ENCODE measurements around the gene STX10. TPM values are rescaled to one million over a fixed set of nuclear protein-coding genes. Genes with fewer than 3 reads are reported as not detected.
A peak's percentile ranks its signal among the peaks of the same experiment; 100 is the strongest.

The STX10 gene
- total and polyA plus RNA-seq, 12 donors, result 18.7 to 69.9 (median 28.9) TPM

DNA sequence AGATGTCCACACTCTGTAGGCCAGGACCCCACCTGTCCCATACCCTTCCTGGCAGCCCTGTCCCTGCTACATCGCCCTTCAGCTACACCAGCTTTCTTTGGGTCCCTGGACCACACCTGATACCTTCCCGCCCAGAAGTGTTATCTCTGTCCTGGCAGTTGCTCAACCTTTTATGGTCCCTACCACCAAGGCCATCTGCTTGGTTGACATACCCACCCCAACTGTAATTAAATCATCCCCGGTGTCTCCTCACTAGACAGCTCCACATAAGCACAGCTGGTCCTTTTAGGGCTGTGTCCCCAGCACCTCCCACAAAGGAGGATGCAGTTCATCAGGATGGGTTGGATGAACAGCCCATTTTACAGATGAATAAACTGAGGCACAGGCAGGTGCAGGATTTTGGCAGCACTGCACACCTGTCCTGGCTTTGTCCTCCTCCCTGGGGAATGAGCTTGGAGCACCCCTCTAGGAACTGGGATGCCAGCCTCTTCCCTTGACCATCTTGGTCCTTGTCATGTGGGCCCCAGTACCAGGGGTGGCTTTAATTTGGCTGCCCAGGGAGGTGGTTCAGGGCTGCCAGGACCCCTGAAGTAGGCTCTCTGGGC is 19.2 kb downstream of the STX10 start:
- intact Hi-C loops (cut with DNase I), result no loop called here
- TF ChIP-seq, protein P1, sequence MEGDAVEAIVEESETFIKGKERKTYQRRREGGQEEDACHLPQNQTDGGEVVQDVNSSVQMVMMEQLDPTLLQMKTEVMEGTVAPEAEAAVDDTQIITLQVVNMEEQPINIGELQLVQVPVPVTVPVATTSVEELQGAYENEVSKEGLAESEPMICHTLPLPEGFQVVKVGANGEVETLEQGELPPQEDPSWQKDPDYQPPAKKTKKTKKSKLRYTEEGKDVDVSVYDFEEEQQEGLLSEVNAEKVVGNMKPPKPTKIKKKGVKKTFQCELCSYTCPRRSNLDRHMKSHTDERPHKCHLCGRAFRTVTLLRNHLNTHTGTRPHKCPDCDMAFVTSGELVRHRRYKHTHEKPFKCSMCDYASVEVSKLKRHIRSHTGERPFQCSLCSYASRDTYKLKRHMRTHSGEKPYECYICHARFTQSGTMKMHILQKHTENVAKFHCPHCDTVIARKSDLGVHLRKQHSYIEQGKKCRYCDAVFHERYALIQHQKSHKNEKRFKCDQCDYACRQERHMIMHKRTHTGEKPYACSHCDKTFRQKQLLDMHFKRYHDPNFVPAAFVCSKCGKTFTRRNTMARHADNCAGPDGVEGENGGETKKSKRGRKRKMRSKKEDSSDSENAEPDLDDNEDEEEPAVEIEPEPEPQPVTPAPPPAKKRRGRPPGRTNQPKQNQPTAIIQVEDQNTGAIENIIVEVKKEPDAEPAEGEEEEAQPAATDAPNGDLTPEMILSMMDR (IDR thresholded peaks at IDR 0.05), result no peak
- no peak for ATAC-seq
- WGBS, 2 donors, result 94 to 96% methylated on average over 3 of the region's 3 CpGs
- Histone ChIP-seq H3K27ac (no peak overlapping the region), H3K4me1 (peaks cover 0 to 34% (median 25%) of the 10 kb centered on the region in 9 donors), H3K4me3 (no peak overlapping the region), H3K36me3 (peaks cover 0 to 25% (median 5%) of the 10 kb centered on the region in 9 donors), H3K9me3 (no peaks in the 10 kb centered on the region), H3K27me3 (no peaks in the 10 kb centered on the region)
- no peak for DNase-seq

DNA sequence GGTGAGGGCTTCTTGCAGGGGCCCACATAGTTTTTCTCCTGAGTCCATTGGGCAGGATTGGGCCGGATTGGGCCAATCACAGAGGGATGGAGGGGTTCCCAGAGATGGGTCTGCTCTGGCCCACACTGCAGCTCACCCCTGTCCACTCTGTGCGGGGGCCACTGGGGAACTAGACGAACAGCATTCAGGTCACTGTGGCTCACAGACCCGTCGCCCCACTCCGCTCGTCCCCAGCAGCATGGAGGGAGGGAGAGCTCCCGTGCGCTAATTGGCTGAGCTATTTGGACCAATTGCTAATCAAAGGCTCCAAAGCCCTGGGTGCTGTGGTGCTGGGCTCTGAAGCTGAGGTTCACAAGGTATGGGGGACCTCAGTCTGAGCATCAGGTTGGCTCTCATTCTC is 20.8 kb downstream of the STX10 start:
- intact Hi-C loops (cut with DNase I), result loop anchor here in 3 of 10 donors (10.0 kb wide), 1 partner anchor 135 kb away; no protein-coding TSS in a partner anchor
- H3K4me3 ChIP-seq, result no peak overlapping the region
- no peak for DNase-seq
- H3K27me3 ChIP-seq, result no peaks in the 10 kb centered on the region
- H3K9me3 ChIP-seq, result no peaks in the 10 kb centered on the region
- TF ChIP-seq, protein P1 (IDR thresholded peaks at IDR 0.05), result no peak
- peaks cover 0 to 30% (median 20%) of the 10 kb centered on the region in 9 donors for H3K4me1 ChIP-seq
- no peak overlapping the region for H3K27ac ChIP-seq
- H3K36me3 ChIP-seq, result peaks cover 0 to 15% (median 0%) of the 10 kb centered on the region in 9 donors
- 93 to 94% methylated on average over 9 of the region's 9 CpGs for WGBS, 2 donors
- no peak for ATAC-seq

DNA sequence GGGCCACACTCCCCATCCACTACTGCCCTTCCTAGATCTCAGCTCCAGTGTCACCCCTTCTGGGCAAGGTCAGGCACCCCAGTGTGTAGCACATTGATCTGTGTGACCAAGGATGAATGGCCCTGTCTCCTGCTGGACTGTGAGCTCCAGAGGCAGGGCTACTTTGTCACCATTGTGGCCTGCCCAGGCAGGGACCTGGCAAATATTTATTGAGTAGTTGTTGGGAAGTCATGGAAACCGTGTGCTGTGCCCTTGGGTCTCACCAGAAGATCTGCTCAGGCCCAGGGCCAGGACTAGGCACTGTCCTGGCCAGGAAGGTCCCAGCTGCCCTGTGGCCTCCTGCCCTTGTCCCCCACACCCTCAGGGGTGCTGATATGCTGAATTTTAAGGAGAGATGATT is 21.6 kb downstream of the STX10 start:
- TF ChIP-seq, protein P1 (IDR thresholded peaks at IDR 0.05), result no peak
- peak in 4 of 8 donors; percentile 15 to 47 (median 24) for ATAC-seq
- DNase-seq, result no peak
- intact Hi-C loops (cut with DNase I), result loop anchor here in 3 of 10 donors (10.0 kb wide), 1 partner anchor 136 kb away; no protein-coding TSS in a partner anchor
- Histone ChIP-seq H3K27me3 (no peaks in the 10 kb centered on the region), H3K4me3 (no peak overlapping the region), H3K27ac (peak overlapping the region in 1 of 10 donors; percentile 35), H3K4me1 (peaks cover 0 to 27% (median 12%) of the 10 kb centered on the region in 9 donors), H3K9me3 (no peaks in the 10 kb centered on the region), H3K36me3 (peaks cover 0 to 18% (median 0%) of the 10 kb centered on the region in 9 donors)
- 55 to 87% methylated on average over 1 of the region's 1 CpG for WGBS, 2 donors

DNA sequence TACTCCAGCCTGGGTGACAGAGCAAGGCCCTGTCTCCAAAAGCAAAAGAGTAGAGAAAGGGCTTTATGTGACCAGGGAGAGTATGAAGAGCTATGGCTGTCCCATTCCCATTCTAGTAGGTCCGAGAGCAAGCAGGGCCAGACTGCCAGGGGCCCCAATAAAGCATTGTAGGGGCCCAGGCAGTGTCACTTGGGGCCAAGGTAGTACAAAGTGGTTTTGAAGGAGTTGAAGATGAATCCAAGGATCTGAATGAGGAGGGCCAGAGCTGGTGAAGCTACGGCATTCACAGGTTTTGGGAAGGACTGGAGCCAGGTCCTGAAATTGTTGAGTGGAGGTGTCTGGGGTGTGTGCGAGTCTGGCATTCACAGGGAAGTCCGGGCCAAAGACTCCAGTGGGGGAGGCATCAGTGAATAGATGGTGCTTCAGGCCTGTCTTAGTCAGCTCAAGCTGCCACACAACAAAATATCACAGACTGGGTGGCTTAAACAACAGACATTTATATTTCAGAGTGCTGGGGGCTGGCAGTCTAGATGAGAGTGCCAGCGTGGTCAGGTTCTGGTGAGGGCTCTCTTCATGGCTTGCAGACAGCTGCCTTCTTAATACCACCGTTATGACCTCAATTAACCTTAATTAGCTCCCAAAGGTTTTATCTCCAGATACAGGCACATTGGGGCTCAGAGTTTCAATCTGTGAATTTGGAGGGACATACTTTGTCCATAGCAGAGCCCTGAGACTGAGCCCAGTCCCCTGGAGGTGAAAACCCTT is 22.2 kb downstream of the STX10 start:
- Histone ChIP-seq H3K27ac (peak overlapping the region in 1 of 10 donors; percentile 35), H3K27me3 (no peaks in the 10 kb centered on the region), H3K4me1 (peaks cover 0 to 21% (median 7%) of the 10 kb centered on the region in 9 donors), H3K9me3 (no peaks in the 10 kb centered on the region), H3K36me3 (peaks cover 0 to 18% (median 0%) of the 10 kb centered on the region in 9 donors), H3K4me3 (no peak overlapping the region)
- TF ChIP-seq, protein P1 (IDR thresholded peaks at IDR 0.05), result no peak
- DNase-seq (no peak), ATAC-seq (peak in 1 of 8 donors; percentile 14)
- 89 to 90% methylated on average over 6 of the region's 6 CpGs for WGBS, 2 donors
- intact Hi-C loops (cut with DNase I), result loop anchor here in 3 of 10 donors (10.0 kb wide), 1 partner anchor 137 kb away; no protein-coding TSS in a partner anchor

Measured in heart right ventricle (tissue), 16 donors.